HEK293T (cell line): Measurements from ENCODE around the gene RNF144A.

ENCODE experiments used
- ARNT ChIP-seq: fragments of 450-650 bp; IDR thresholded peaks from 2 replicates; pipeline ENCODE4 v1.6.1; 2017; ENCODE audit warnings: mild to moderate bottlenecking
- BHLHE40 ChIP-seq: fragments of 450-650 bp; IDR thresholded peaks from 2 replicates; pipeline ENCODE4 v1.6.1; 2016; ENCODE audit warnings: mild to moderate bottlenecking, moderate library complexity, borderline replicate concordance
- ELF4 ChIP-seq: fragments of 450-650 bp; IDR thresholded peaks from 2 replicates; pipeline ENCODE4 v1.6.1; 2017; ENCODE audit warnings: antibody characterized with exemption
- FOXA1 ChIP-seq: fragments of 450-650 bp; IDR thresholded peaks from 2 replicates; pipeline ENCODE4 v1.6.1; 2016; ENCODE audit warnings: mild to moderate bottlenecking
- FOXK2 ChIP-seq: fragments of 450-650 bp; IDR thresholded peaks from 2 replicates; pipeline ENCODE4 v1.6.1; 2016; ENCODE audit warnings: mild to moderate bottlenecking
- FOXM1 ChIP-seq: fragments of 450-650 bp; IDR thresholded peaks from 2 replicates; pipeline ENCODE4 v1.6.1; 2017; ENCODE audit warnings: mild to moderate bottlenecking, borderline replicate concordance
- HDGF ChIP-seq: fragments of 450-650 bp; IDR thresholded peaks from 2 replicates; pipeline ENCODE4 v1.6.1; 2017; ENCODE audit warnings: antibody characterized with exemption, borderline replicate concordance
- NFRKB ChIP-seq: fragments of 450-650 bp; IDR thresholded peaks from 2 replicates; pipeline ENCODE4 v1.6.1; 2016; ENCODE audit warnings: mild to moderate bottlenecking, moderate library complexity
- TARDBP ChIP-seq: fragments of 450-650 bp; IDR thresholded peaks from 2 replicates; pipeline ENCODE4 v1.6.1; 2016
- ZNF384 ChIP-seq: fragments of 450-650 bp; IDR thresholded peaks from 2 replicates; pipeline ENCODE4 v1.6.1; 2016
- TF ChIP-seq, protein P1 (sequence below): fragments of 450-650 bp; IDR thresholded peaks from 2 replicates; pipeline ENCODE4 v1.6.1; 2016

DNA sequence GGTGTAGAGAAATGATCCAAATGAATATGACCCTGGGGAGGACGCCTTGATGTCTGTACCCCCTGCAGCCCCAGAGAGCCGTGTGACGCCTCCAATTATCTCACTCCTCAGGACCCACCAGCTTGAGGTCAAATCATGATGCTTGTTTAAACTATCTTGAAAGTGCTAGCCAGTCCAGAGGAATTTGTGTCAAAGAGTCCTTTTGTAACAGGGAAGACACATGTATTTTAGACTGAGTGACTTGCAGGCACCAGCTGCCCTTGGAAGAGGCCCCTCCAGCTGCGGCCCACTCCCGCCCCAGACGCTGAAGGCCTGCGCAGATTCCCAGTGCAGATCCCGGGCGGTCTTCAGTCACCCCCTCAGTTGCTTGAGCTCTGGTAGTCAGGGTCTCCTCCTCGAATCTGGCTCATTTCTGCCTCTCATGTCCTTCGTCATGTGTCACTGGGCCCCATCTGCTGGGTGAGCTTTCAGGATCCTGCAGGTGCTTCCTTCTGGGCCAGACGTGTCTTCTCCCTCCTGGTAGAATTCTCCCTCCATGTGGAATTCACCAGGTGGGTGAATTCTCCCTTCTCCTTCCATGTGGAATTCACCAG, 77.4 kb downstream of the RNF144A start:
- TF ChIP-seq NFRKB (no peak), ARNT (no peak), ELF4 (no peak), BHLHE40 (no peak), TARDBP (no peak), HDGF (no peak), FOXK2 (no peak), ZNF384 (no peak), FOXM1 (no peak), FOXA1 (no peak)
- TF ChIP-seq, protein P1, sequence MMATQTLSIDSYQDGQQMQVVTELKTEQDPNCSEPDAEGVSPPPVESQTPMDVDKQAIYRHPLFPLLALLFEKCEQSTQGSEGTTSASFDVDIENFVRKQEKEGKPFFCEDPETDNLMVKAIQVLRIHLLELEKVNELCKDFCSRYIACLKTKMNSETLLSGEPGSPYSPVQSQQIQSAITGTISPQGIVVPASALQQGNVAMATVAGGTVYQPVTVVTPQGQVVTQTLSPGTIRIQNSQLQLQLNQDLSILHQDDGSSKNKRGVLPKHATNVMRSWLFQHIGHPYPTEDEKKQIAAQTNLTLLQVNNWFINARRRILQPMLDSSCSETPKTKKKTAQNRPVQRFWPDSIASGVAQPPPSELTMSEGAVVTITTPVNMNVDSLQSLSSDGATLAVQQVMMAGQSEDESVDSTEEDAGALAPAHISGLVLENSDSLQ: no peak
